Measurements from ENCODE around the gene RRAGA.
"Not testable (repeated sequence)": the region's sequence is repeated elsewhere in the genome, so short reads cannot be mapped to it uniquely, and the experiment has no call there.

Gene RRAGA

DNA sequence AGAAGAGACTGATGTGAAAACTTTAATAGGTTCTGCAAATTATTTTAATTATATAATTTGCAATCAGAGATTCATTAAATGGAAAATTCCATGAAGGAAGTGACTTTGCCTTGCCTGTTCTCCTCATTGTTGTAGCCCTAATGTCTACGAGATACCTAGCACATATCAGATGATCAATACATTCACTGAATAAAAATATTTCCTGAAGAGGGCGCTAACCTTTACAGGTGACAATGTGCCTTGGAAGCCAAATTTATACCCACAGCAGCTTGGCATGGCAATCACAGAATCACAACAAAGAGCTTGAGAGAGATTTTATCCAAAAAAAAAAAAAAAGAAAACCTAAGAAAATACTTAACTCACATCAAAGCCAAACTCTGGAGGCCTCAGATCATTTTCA, 36.1 kb downstream of the RRAGA start:
- no peak for DNase-seq (ENCODE audit: low read depth in 2 of 2)

DNA sequence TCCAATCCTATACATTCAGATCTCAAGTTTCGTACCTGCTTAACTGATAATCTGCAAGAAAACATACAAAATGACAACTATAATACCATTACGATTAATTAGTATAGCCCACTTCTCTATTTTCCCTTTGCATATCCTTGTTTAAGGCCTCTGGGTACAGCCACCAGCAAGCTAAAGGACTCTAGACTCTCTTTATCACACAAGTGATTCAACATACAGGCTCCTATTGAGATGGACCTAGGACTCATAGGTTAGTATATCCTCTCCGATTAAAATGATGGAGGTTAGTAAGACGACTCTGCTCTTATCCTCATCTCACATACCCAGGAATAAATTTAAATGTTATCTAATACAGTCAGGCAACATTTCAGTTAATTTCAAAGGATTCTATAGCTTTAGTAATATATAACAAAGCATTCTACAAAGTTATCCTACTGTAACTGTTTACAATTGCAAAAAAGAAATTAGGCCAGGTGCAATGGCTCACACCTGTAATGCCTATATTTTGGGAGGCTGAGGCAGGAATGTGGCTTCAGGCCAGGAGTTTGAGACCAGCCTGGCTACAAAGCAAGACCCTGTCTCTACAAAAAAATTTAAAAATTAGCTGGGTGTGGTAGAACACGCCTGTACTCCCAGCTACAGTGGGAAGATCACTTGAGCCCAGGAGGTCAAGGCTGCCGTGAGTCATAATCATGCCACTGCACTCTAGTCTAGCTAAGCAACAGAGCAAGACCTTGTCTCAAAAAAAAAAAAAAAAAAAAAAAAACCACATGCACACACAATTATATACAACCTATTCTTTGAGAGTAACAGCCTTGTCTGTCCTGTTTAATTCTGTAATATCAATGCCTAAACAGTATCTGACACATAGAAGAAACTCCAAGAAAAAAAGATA, 38.1 kb downstream of the RRAGA start:
- DNase-seq (ENCODE audit: low read depth in 2 of 2) = no peak

DNA sequence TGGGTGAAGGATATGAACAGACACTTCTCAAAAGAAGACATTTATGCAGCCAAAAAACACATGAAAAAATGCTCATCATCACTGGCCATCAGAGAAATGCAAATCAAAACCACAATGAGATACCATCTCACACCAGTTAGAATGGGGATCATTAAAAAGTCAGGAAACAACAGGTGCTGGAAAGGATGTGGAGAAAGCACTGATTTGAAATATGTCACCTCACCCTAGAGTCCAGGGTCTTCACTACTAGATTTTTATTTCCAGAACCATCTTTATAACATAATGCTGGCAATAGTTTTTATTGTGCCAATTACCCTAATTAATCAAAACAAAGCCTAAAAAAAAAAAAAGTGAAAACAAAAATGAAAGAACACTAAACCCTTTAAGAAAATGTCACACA, 48.2 kb downstream of the RRAGA start:
- not testable (repeated sequence) for DNase-seq (ENCODE audit: low read depth in 2 of 2)
